Activated CD8-positive, alpha-beta memory T cell treated with anti-CD3 and anti-CD28 coated beads, Interleukin-2, amount 50 U/mL, for 1 hour (primary cell): Measurements from ENCODE around the gene IQCM.

Source experiments
- DNase-seq: peaks from one replicate; pipeline ENCODE4 v3.0.0-alpha.2; 2020; ENCODE audit errors: extremely low read depth

Gene IQCM

DNA sequence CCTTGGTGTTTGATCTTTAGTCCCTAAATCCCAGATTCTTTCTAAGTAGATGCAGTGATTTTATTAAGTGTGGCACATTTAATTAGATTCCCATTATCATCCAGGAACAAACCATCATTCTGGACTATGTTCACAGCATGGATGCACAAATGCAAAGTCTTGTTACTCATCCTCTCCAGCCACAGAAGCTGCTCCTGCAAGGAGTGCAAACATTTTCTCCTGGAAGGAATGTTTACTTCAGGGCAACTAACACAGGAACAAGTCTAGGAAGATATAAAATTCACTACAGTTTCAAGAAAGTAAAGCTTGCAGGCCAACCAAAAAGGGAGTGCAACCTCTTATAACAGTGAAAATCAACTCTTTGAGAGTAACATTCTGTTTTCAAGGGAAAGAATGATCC, 106.0 kb downstream of the IQCM start:
- no peak for DNase-seq

DNA sequence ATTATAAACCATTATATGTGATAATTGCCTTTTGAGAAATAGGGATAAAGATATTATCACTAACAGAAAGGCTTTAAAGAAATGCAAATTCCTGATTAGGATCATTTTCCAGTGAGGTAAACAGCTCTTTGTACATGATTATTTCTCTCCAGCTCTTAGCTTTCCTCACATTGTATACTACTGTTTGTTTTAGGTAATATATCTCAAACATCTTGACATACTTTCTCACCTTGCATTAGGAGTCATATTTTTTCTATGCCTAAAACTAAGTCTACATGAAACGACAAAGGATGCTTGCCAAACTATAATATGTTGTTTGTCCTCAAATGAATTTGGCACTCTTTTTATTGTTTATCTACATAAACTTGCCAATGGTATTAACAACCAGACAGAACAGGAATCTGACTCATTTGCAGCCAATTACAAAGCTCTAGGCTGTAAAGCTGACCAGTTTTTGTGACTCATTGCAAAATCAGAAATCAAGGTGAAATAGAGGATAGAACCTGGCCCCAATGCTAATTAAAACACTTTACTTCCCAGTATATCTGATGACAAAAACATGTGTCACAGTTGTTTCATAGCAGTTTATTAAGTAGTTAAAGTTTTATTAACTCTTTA, 107.0 kb downstream of the IQCM start:
- DNase-seq: no peak

DNA sequence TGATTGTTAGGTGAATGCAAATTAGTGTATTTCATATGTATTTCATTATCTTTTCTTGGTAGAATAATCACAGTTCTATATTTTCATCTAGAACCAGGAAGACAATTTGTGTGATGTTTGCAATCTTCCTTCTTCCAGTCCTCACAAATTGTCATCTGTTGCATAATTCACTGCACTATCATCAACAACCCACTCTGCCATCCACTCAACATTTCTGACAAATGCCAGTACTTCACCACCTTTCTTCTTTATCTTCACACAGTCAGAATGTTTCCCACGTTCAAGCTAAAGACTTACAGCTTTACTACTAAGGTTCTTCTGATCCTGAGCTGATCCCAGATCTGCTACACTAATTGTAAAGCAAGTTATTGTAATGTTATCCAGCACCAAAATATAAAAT, 107.8 kb downstream of the IQCM start:
- DNase-seq: no peak

DNA sequence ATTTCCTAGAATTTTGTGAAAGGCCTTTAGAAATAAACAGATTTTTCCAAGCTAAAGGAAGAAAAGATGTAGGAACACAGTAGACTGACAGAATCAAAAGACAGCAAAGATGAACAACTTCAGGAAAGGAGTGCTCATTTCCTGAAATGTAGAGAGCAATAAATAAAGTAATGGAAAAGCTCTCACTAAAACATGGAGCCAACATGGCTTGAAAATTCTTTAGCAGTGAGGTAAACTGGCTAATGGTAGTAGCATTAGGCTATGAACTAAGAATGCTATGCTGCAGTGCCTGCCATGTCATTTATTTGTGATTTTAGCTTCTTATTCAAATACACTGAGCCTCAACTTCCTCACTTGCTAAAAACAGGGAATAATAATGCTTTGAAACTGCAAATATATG, 108.7 kb downstream of the IQCM start:
- no peak for DNase-seq

DNA sequence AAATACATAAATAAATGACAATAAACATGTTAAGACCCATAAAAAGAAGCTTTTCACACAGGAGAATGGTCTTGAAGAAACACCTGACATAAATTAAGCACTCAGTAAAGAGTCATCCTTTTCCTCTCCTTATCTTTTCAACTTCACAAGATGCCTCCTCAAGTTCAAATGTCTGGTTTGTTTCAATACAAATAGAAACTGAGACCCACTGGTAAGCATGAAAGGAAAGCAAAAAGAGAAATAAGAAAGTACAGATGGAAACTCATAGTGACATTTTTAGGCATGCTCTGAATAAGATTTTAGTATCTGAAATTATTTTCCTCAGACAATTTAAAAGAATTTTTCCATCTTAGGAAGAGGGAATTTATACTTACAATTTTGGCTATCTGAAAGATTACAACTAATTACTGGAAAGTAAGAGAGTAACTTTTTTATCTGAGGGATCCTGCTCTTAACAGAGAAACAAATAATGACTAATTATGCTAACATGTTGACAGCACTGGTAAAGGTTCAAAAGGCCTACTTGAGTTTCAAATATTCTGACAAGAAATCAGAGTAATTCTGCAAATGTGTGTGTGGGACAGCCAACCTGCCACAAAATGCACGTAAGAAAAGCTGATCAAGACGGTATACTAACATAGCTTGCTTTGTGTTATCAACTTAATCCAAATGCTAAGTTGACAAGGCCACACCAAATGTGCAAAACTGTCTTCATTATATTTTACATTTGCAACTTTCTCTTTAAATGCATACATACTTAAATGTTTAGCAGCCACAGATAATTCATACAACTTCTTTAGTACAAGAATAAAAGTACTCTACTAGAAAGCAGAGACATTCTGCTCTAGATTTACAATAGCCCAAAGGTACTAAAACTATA, 113.0 kb downstream of the IQCM start:
- DNase-seq: no peak

DNA sequence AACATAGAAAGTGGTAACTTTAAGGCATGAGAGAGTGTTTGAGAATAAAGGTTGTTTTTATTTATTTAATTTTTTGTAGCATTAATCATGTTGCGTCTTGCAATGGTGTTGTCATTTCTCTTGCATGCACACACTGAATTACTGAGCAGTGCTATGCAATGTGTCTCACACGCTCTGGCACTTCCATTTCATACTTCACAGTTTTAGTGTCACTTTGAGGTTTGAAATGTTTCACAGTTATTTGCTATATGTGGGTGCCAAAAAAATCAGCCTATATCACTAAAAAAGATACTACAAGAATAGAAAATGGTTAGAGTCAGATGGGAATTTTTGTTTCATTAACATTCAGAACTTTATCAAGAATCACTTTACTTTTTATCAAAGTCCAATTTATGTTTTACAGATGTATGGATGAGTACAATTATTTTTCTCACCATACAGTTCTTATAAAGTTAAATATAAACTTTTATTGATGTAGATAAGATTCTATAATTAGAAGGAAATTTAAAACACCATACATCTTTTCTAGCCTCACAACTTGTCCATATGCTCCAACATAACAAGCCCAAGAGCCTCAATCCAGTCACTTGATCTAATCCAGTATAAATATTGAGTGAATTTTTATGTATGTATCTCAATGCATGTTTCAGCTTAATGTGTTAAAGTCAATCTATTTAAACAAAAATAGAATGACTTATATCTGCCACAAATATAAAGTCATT, 114.0 kb downstream of the IQCM start:
- no peak for DNase-seq

DNA sequence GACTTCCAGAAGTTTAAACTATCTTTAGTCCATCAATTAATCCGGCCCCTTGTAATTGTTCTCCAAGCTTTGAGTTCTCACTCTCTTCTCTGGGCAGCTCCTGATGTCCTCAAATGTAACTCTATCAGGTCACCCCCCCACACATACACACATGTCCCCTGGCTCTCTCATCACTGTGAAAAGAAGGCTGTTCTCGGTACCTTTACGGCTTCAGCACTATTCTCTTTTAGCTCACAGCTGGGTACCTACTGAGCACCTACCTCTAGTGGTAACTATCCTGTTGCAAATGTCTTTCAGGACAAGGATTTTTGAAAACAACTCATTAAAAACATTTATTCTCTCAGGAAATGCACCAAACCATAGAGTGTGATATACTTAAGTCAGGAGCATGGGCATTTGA, 115.4 kb downstream of the IQCM start:
- no peak for DNase-seq

DNA sequence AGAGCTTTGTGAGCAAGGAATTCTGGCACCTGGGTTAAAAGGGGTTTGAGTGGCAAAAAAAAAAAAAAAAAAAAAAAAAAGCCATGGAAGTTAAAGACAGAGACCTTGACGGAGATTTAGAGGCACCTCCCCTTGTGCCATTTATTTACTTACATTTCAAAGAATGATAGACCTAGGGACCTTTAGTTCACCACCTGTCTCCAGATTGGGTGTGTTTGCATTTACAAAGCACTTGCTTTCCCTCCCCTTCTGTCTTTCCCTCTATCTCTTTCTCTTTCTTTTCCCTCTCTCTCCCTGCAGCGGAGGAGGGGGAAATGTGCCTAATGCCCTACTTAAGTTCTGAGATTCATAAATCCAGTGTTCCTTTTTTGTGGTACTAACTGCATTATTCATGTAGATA, 116.0 kb downstream of the IQCM start:
- no peak for DNase-seq

DNA sequence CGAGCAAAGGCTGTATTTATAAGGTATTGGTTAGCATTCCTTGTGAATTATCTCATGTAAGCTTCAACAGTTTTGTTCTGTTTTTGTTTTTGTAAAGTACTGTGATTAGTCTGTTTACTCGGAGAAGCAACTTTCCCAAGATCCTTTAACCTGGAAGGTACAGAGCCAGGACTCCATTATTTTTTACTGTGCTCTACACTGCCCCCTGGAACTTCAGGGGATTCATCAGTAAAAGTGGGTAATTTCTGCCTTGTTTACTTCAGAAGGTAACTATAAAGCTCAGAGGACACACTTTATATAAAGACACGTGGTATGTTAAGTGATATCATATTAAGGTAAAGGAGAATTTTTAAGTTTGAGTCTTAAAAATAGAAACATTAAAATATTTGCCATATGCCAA, 124.9 kb downstream of the IQCM start:
- DNase-seq: no peak

DNA sequence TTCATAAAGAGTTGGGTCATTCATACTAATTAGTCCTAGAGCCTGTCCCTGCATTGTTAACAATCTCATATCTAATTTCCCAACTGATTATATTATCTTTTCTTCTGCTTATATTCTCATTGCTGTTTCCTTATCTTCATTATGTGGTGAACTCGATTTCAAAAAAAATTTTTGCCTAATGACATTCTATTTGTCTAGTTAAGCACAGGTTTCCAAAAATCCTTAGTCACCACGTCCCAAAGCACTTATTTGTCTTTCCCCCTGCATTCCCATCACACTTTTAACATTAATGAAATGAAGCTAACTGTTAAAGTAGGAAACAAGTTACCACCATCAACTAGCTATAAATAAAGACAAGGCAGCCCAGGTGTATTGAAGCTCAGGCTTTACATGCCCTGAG, 131.1 kb downstream of the IQCM start:
- DNase-seq: no peak

DNA sequence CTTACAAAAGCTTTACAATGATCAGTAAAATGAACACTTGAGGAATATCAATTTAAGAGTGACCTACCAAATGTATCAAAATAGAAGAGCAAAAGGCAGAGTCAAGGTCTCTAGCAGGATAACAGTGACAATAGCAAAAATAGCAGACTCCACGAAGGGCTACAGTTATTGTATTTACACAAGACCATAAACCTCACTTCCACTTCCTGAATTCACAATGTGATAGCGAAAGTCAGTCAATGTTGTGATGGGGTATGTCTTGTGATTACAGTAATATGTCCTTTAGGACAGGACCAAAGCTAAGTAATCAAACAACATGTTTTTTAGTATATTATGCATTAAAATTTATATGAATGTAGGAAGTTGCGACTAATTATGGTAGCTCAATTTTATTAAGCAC, 139.6 kb downstream of the IQCM start:
- no peak for DNase-seq

DNA sequence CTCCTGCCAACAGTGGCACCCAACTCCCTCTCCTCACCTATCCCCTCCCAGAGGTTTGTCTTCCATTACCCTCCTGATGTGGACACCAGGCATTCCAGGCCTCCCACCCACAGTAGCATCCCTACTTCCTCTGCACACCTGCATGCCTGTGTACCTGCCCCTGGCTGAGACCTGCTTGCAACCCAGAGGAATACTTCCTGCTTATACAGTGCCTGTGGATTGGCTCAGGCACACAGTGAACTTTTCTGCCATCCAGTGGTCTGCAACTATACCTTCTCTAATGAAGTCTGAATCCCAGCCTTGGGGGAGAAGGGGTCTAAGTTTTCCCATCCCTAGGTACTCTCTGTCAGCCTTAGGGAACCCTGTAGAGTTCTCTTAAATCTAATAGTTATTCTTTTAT, 169.9 kb downstream of the IQCM start:
- DNase-seq: no peak

DNA sequence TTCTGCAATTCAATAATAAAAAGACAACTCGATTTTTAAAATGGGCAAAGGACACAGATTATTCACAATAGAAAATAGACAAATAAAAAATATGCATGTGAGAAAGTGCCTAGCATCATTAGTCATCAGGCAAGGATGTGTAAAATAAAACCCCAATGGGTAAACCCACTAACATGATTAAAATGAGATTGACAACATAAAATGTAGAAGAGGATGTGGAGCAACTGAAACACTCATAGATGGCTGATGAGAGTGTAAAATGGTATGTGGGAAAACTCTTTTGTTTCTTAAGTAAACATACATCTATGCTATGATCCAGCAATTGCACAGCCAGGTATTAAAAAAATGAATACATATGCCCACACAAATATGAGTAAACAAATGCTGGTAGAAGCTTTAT, 177.6 kb downstream of the IQCM start:
- no peak for DNase-seq

DNA sequence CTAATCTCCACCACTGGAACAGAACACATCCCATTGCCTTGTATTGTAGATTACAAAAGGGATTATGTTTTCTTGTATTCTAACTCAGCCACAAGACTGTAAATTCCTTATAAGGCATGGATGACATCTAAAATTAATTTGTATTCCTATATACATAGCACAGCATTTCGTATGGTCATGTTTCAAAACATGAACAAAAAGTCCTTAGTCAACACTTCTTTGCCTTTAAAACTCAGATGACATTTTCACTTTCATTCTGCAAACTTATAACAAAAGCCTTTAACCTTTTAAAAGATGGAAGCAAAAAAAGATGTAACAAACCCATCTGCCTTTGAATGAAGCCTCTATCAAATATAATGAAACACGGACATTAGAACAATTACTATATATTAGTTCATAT, 181.3 kb downstream of the IQCM start:
- DNase-seq: no peak

DNA sequence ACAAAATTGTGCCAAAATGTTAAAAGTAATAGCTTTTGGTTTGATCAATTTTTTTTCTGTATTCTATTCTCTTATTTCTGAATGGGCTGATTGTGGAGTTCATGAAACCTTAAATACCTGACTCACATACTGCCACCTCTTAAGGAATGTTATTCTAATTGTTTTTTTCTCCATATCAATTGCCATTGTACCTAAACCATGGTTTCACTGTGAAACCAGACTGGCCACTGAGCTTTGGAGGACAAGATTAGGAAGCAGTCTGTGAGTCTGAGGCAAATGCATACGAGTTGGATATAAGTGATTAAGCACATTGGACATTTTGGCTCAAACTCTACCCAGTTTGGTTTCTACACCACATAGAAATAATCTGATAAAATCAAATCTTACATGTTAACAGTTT, 184.0 kb downstream of the IQCM start:
- no peak for DNase-seq

DNA sequence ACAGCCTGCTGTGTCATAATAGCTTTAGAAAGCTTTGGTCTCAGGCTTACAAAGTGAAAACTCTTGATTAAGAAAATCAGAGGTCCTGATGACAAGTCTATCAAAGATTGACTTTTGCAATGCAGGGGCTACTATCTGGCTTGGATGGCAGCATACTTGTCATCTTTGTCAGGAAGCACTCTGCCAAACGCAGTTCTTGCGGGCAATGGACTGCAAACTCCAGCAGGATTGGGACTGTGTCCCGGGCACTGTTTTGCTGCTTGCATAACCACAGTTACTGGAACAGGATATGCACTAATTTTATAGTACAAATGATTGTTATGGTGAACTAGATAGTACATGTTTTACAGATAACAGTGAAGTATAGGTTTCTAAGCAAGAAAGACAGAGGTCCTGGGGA, 185.6 kb downstream of the IQCM start:
- DNase-seq: no peak

DNA sequence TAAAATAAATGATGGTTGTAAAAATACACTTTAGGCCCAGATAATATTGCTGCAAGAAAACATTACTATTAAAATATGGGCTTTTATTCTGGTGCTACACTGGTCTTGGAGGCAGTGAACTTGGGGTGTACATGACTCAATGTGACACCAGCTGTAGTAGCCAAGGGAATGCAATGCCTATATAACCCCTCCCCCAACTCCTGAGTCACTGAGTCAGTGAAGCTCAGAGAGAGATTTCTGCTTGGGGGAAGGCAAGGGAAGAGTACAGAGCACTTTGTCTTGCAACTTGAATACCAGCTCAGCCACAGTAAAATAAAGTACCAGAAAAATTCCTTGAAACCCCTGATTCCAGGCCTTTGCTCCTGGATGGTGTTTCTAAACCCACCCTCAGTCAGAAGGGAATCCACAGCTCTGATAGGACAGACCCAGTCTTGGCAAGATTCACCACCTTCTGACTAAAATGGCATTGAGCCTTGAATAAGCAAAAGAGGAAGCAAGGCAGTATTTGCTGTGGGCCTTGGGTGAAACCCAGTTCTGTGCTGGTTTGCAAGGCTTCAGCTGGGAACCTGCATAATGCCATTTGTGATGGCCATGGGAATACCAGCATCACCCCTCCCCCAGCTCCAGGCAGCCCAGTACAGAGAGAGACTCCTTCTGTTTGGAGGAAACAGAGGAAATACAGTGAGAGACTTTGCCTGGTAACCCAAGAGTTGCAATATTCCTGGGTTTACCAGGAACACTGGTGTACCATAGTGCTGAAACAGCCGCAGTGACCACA, 209.9 kb downstream of the IQCM start:
- no peak for DNase-seq

DNA sequence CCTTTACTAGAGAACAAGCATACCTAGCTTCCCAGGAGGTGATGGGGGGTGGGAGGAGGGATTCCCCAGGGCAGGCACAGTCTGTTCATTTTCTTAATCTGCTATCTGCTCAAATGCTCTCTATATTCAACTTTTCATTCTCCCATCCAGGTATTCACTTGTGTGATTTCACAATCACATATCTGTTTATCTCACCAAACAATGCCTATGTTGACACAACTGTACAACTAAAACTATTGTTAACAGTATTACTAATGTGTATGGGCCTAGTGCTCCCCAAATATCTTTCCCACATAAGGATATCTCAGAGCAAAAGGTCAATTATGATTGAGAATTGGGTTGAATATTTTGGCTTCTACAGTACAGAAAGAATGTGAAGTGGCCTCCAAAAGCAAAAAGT, 210.8 kb downstream of the IQCM start:
- no peak for DNase-seq

DNA sequence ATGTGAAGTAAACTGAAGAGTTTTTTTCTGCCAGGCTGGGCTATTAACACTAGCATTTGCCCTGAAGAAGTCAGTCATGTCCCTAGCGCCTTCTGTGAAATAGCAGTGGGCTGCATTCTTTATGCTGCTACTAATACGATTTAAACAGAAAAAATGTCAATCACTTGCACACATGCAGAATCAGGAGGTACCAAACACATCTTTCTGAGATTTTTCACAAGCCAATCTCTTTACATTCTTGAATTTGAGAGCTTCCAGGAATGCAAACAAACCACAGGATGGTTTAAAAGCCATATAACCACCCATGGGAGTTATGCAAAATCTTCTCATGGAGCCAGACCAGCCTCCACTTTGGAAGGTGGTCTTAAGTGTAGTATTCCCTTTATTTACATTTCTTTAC, 220.1 kb downstream of the IQCM start:
- no peak for DNase-seq

DNA sequence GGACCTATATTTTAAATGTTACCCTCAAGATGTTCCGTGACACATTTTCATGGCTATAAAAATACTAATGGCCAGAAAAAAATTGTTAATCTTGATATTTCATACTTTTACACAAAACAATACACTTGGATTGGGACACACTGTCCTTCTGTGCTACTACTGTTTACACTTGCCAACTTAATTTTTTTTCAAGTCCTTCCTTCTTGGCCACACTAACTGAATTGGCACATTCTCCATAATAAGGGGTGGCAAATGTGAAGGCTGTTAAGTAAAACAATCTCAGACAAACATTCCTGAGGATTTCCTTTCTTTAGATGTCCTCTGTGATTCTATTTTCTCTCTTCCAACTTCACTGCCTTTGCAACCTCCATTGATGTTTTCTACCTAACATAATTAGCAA, 225.8 kb downstream of the IQCM start:
- no peak for DNase-seq

DNA sequence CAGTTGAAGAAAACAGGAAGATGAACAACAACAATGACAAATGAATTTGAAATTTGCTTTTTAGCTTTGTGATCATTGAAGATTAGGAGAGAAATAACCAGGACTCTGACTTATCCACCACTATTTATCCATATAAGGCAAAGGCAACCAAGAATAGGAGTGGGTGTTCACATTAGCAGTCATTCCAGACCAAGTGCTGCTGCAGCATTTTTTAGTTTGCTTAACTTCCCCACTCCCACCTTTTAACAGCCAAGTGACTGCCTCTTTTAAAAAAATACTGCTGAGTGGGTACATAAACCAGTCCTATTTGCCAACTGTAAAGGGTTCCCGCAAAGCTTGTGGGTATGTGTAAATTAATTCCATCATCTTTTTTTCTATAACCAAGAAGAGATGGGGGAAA, 230.9 kb downstream of the IQCM start:
- no peak for DNase-seq

DNA sequence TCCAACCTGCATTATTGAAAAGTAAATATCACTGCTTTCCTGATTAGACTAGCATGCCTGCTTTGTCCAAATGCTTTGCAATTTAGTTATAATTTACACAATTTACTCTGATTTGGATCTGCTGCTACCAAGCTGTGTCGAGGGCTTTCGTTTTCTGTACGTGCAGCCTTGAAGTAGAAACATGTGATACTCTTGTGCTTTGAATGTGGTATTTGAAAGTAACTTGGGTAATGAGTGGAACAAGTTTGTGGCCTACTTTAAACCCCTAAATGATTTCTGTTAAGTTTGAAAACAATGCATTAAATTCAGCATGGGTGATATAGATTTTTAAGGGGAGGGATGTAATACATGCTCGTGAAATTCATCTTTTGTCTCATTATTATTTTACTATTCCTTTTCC, 240.7 kb downstream of the IQCM start:
- no peak for DNase-seq
